ENCODE measurements around the gene PHKA1.
"Not testable (repeated sequence)": the region's sequence is repeated elsewhere in the genome, so short reads cannot be mapped to it uniquely, and the experiment has no call there.

Gene PHKA1

DNA sequence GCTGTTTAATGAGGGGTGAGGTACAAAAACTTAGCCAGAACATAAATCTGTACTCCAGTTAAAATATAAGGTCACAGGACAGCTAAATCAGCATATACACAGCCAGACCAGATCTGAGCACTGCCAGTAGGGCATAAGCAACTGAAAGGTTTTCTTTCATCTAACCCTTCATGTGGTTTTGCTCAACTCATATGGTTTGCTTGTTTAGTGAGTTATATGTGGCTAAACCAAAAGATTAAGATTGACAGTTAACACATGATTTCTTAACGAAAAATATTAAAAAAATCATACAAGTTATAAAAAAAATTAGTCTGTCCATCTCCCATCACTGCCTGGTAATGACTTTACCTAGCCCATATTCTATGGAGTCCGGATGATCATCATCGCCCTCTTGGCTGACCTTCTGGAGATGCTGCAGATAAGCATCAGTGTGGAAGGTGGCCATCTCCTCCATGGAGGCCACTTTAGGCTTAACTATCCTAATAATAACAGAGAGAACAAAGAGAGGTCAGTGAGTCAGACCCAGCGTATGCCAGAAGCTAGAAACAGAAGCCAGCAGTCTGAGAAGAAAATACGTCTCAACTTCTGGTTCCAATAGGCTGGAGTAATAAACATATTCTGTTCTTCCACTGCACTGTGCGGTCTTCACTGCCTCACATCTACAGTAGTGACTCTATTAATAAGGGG is 145.6 kb downstream of the PHKA1 start:
- no peak for DNase-seq

DNA sequence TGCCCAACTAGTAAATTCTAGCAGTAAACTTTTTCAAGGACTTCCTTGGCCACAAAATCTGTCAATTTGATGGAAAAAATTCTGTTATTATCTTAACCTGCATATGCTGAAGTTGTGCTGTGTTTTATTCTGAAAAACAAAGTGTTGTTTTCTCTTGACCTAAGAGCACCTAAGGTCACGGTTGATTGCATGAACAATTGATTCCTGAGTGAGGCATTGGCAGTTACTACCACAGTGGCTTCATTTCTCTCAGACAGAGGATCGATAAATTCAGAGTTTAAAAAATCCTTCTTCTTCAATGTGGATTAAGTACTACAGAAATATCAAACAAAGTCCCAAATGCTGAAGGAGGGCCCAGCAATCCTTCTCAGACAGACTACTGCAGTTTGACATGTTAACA is 147.7 kb downstream of the PHKA1 start:
- no peak for DNase-seq

DNA sequence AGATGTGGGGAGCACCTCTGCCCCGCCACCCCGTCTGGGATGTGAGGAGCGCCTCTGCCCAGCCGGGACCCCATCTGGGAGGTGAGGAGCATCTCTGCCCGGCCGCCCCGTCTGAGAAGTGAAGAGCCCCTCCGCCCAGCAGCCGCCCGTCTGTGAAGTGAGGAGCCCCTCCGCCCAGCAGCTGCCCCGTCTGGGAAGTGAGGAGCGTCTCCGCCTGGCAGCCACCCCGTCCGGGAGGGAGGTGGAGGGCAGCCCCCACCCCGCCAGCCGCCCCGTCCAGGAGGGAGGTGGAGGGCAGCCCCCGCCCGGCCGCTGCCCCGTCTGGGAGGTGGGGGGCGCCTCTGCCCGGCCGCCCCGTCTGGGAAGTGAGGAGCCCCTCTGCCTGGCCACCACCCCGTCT is 154.5 kb downstream of the PHKA1 start:
- DNase-seq = not testable (repeated sequence)

GRCh38 chrX:72554448-72555140 is 159.5 kb downstream of the PHKA1 start:
- no peak for DNase-seq

DNA sequence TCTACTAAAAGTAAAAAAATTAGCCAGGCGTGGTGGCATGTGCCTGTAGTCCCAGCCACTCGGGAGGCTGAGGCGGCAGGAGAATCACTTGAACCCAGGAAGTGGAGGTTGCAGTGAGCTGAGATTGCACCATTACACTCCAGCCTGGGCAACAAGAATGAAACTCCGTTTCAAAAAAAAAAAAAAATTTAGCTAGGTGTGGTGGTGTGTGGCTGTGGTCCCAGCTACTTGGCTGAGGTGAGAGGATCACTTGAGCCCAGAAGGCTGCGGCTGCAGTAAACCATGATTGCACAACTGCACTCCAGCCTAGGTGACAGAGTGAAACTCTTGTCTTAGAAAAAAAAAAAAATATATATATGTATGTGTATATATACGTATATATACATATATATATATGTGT is 161.7 kb downstream of the PHKA1 start:
- not testable (repeated sequence) for DNase-seq

- no peak for DNase-seq
Measured at GRCh38 chrX:72545990-72546389, 168.1 kb downstream of the PHKA1 start.

DNA sequence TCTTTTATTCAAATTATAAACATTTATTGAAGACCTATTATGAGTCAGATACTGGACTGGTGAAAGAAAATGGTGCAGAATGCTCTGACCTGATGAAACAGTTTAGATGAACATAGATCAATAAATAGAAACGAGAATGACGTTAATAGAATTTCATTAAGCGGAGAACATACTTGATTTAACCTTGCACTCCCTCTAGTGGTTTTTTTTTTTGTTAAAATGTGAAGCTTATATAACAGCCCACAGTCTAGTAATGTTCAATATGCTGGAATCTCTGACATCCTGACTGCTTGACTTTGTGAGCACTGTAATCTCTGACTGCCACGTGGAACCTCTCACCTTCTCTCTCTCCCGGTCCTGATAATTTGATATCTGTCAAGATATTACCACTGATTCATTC is 173.8 kb downstream of the PHKA1 start:
- no peak for DNase-seq

GRCh38 chrX:72539822-72540221 is 174.3 kb downstream of the PHKA1 start:
- no peak for DNase-seq

DNA sequence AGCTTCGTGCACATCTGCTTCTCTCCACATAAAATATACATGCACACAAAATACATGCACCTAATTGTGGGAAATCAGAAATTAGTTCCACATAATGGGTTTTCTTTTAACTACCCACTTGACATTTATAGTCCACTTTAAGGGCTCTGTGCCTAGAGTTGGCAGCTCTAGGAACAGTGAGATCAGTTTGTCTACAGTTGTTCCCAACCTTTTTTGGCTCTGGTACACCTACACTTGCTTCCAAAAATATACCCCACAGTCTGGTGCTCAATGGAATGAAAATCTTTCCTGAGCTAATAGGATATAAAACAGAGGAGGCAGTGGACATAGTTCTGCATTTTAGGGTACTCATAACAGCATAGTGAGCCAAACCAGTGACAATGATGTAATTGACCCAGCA is 177.6 kb downstream of the PHKA1 start:
- no peak for DNase-seq

GRCh38 chrX:72532366-72532765 is 181.7 kb downstream of the PHKA1 start:
- no peak for DNase-seq
